Transverse colon (tissue), 4 donors: Measurements from ENCODE around the gene SPAG6. TPM values are rescaled to one million over a fixed set of nuclear protein-coding genes. Genes with fewer than 3 reads are reported as not detected.

Experiments used
- DNase-seq: peaks from one replicate; pipeline ENCODE4 v3.0.0-alpha.2; 2019
- H3K27ac ChIP-seq, 4 donors: fragments of 200-600 bp; sonication (generic); 2 replicates each; pipeline ENCODE4 v1.5.1; 2016 to 2018; ENCODE audit warnings: inconsistent platforms in 4 of 4
- H3K27me3 ChIP-seq: fragments of 200-600 bp; sonication (generic); 2 replicates; pipeline ENCODE4 v1.5.1; 2017; ENCODE audit warnings: inconsistent platforms
- H3K36me3 ChIP-seq, 4 donors: fragments of 200-600 bp; sonication (generic); 2 replicates each; pipeline ENCODE4 v1.5.1; 2017 to 2019; ENCODE audit warnings: inconsistent platforms in 4 of 4
- H3K4me1 ChIP-seq, 4 donors: fragments of 200-600 bp; sonication (generic); 2 replicates each; pipeline ENCODE4 v1.5.1; 2017 to 2020; ENCODE audit warnings: inconsistent platforms in 4 of 4
- H3K4me3 ChIP-seq, 4 donors: fragments of 200-600 bp; sonication (generic); 1 replicate in 1 of 4; 2 replicates in 3 of 4; pipeline versions ENCODE4 v1.5.1 to v1.6.1; 2017 to 2019; ENCODE audit warnings: inconsistent platforms in 4 of 4
- H3K9me3 ChIP-seq, 2 donors: fragments of 200-600 bp; sonication (generic); 2 replicates each; pipeline ENCODE4 v1.5.1; 2017 to 2019; ENCODE audit warnings: inconsistent platforms in 2 of 2
- CTCF ChIP-seq, 5 experiments: fragments of 200-600 bp in 3 of 5; fragments of 450-650 bp in 2 of 5; sonication (generic) in 3 of 5; IDR thresholded peaks; 1 replicate in 2 of 5; 2 replicates in 3 of 5; pipeline ENCODE4 v1.5.1; 2016 to 2017; ENCODE audit warnings: antibody characterized with exemption in 5 of 5, inconsistent platforms in 3 of 5, mild to moderate bottlenecking in 2 of 5, moderate library complexity in 1 of 5
- EP300 ChIP-seq: sonication (generic); formaldehyde crosslinking; IDR thresholded peaks from one replicate; pipeline ENCODE4 v1.6.1; 2017; ENCODE audit warnings: antibody characterized with exemption, low read depth
- POLR2A ChIP-seq: fragments of 450-650 bp; IDR thresholded peaks from one replicate; pipeline ENCODE4 v1.6.1; 2016; ENCODE audit warnings: antibody characterized with exemption, mild to moderate bottlenecking, moderate library complexity
- POLR2AphosphoS5 ChIP-seq, 3 donors: sonication (generic); formaldehyde crosslinking; IDR thresholded peaks; one replicate each; pipeline ENCODE4 v1.6.1; 2016; ENCODE audit warnings: antibody characterized with exemption in 3 of 3
- WGBS, 2 donors: methylation state at CpG; one replicate each; pipeline ENCODE4 v1.1.5; 2018; ENCODE audit warnings: low coverage in 1 of 2; 5-methylcytosine and 5-hydroxymethylcytosine counted together
- in situ Hi-C, 4 donors: fragments of 200-750 bp; cut with MboI; loops; one replicate each; pipeline versions ENCODE4 v1.15.0 to v1.15.1; 2017; ENCODE audit warnings: low sequenced_read_pairs in 3 of 4, low pct_ligation_motif_present in 1 of 4, low pct_unique_long_range_greater_than_20kb in 1 of 4
- intact Hi-C: fragments of 100-400 bp; cut with DNase I; formaldehyde crosslinking; loops from one replicate; pipeline ENCODE4 v1.15.1; 2023; ENCODE audit warnings: low total_unique reads
- total RNA-seq, 4 donors: library from RNA; depleted of rRNA; stranded (reverse); fragments of >200 nt; gene quantifications; one replicate each; pipeline ENCODE4 v1.1.0, GENCODE V29; 2016

Gene SPAG6
- total RNA-seq, 4 donors from 2014 or later = not detected

- H3K4me3 ChIP-seq = no peak overlapping the region
- intact Hi-C loops (no loop called here), in situ Hi-C loops (no loop called here)
- peaks cover 60% of the 10 kb centered on the region for H3K27me3 ChIP-seq
- H3K4me1 ChIP-seq = peaks cover 21 to 33% (median 28%) of the 10 kb centered on the region in 4 donors
- no peak for TF ChIP-seq POLR2AphosphoS5 (IDR thresholded peaks at IDR 0.05)
- no peak for TF ChIP-seq CTCF (IDR thresholded peaks at IDR 0.05)
- no peak for TF ChIP-seq POLR2A
- TF ChIP-seq EP300 = no peak
- WGBS, 2 donors = 72 to 80% methylated on average over 7 to 16 of the region's 16 CpGs
- no peaks in the 10 kb centered on the region for H3K9me3 ChIP-seq
- no peak for DNase-seq
- no peak overlapping the region for H3K27ac ChIP-seq
- peaks cover 0 to 14% (median 5%) of the 10 kb centered on the region in 4 donors for H3K36me3 ChIP-seq
Measured at GRCh38 chr10:22333975-22334282, 11.4 kb upstream of the SPAG6 start.

GRCh38 chr10:22334414-22335172 lies 10.7 kb upstream of the SPAG6 start:
- intact Hi-C loops = no loop called here
- Histone ChIP-seq H3K27ac (no peak overlapping the region), H3K4me3 (peak overlapping the region; percentile 4 to 58 (median 36)), H3K36me3 (peaks cover 0 to 8% (median 2%) of the 10 kb centered on the region in 4 donors), H3K27me3 (peaks cover 67% of the 10 kb centered on the region), H3K9me3 (no peaks in the 10 kb centered on the region), H3K4me1 (peaks cover 21 to 35% (median 28%) of the 10 kb centered on the region in 4 donors)
- no peak for DNase-seq
- in situ Hi-C loops = no loop called here
- TF ChIP-seq POLR2AphosphoS5 (IDR thresholded peaks at IDR 0.05) (no peak), CTCF (IDR thresholded peaks at IDR 0.05) (no peak), EP300 (no peak), POLR2A (no peak)
- 41% methylated on average over 66 of the region's 73 CpGs; no CpG with 5 or more reads in 1 of the 2 donors for WGBS, 2 donors

GRCh38 chr10:22335173-22335933 lies 9.9 kb upstream of the SPAG6 start:
- peak in 2 of 3 donors; percentile 26 to 62 for TF ChIP-seq POLR2AphosphoS5 (IDR thresholded peaks at IDR 0.05)
- TF ChIP-seq EP300 = no peak
- TF ChIP-seq CTCF (IDR thresholded peaks at IDR 0.05) = peak; percentile 24 to 66 (median 48)
- peaks cover 21 to 40% (median 33%) of the 10 kb centered on the region in 4 donors for H3K4me1 ChIP-seq
- no peaks in the 10 kb centered on the region for H3K9me3 ChIP-seq
- peak; percentile 61 for DNase-seq
- peak overlapping the region; percentile 4 to 58 (median 36) for H3K4me3 ChIP-seq
- H3K27ac ChIP-seq = no peak overlapping the region
- in situ Hi-C loops = no loop called here
- peaks cover 70% of the 10 kb centered on the region for H3K27me3 ChIP-seq
- 3% methylated on average over 42 of the region's 71 CpGs; no CpG with 5 or more reads in 1 of the 2 donors for WGBS, 2 donors
- no peaks in the 10 kb centered on the region for H3K36me3 ChIP-seq
- intact Hi-C loops = no loop called here

GRCh38 chr10:22338185-22338900 lies 7.0 kb upstream of the SPAG6 start:
- no peak for TF ChIP-seq CTCF (IDR thresholded peaks at IDR 0.05)
- TF ChIP-seq POLR2A = no peak
- TF ChIP-seq POLR2AphosphoS5 (IDR thresholded peaks at IDR 0.05) = peak in 1 of 3 donors; percentile 7
- in situ Hi-C loops (no loop called here), intact Hi-C loops (no loop called here)
- Histone ChIP-seq H3K27me3 (peaks cover 91% of the 10 kb centered on the region), H3K9me3 (no peaks in the 10 kb centered on the region), H3K4me3 (no peak overlapping the region), H3K27ac (no peak overlapping the region), H3K4me1 (peaks cover 21 to 47% (median 41%) of the 10 kb centered on the region in 4 donors), H3K36me3 (no peaks in the 10 kb centered on the region)
- DNase-seq = no peak
- WGBS, 2 donors = 17 to 19% methylated on average over 9 of the region's 9 CpGs
